ENCODE results near the gene FZD8.

DNA sequence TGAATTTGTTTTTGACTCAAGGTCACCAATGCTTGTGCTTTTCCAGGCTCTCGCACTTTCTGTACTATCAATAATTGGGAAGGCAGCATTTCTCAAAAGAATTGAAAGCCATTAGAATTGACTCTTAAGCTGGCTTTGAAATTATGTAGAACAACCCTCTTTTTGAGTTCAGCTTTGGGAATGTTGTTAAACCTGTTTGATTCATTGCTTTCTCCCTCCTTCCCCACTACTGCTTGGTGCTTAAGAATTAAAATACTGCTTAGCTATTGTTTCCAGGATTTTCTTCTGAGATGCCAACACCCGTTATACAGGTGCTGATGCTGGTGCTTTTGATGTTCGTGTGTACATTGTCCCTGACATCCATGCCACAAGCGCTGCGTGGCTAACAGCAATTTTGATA lies 15.5 kb upstream of the FZD8 start:
- TF ChIP-seq EZH2 (IDR thresholded peaks at IDR 0.05; ENCODE audit: insufficient read depth, poor library complexity, severe bottlenecking) (no peak), EZH2phosphoT487 (IDR thresholded peaks at IDR 0.05; ENCODE audit: insufficient read depth, low read depth) (no peak)

Measured in GM23248 (cell line).